Mesendoderm (in vitro differentiated cells): ENCODE measurements around the gene OR2S2.

ENCODE experiments used
- DNase-seq: peaks from one replicate; pipeline ENCODE4 v3.0.0; 2013
- H2AK5ac ChIP-seq: 2 replicates; pipeline ENCODE4 v1.6.1; 2013; ENCODE audit warnings: low read length, inconsistent platforms
- H2BK120ac ChIP-seq: 2 replicates; pipeline ENCODE4 v1.6.1; 2013; ENCODE audit warnings: low read depth, mild to moderate bottlenecking, low read length, moderate library complexity, mixed read lengths
- H2BK15ac ChIP-seq: replicated peaks from 2 replicates; pipeline ENCODE4 v1.6.1; 2013; ENCODE audit warnings: low read depth, mild to moderate bottlenecking, moderate library complexity
- H2BK5ac ChIP-seq: 2 replicates; pipeline ENCODE4 v1.6.1; 2013; ENCODE audit warnings: low read length, inconsistent platforms
- H3K18ac ChIP-seq: 2 replicates; pipeline ENCODE4 v1.6.1; 2013; ENCODE audit warnings: mild to moderate bottlenecking, low read length, mixed read lengths
- H3K23ac ChIP-seq: one replicate; pipeline ENCODE4 v1.6.1; 2013; ENCODE audit warnings: low read length
- H3K27ac ChIP-seq: 2 replicates; pipeline ENCODE4 v1.5.1; 2013; ENCODE audit warnings: low read depth, mild to moderate bottlenecking, inconsistent platforms, low read length, moderate library complexity
- H3K27me3 ChIP-seq: 2 replicates; pipeline ENCODE4 v1.6.1; 2013; ENCODE audit warnings: low read length, control low read depth, mild to moderate bottlenecking, inconsistent platforms; ENCODE audit not compliant: insufficient read depth, poor library complexity
- H3K36me3 ChIP-seq: 2 replicates; pipeline ENCODE4 v1.6.1; 2013; ENCODE audit warnings: low read length, inconsistent platforms; ENCODE audit not compliant: control insufficient read depth, insufficient read depth
- H3K4ac ChIP-seq: one replicate; pipeline ENCODE4 v1.6.1; 2013; ENCODE audit warnings: low read depth, mild to moderate bottlenecking, low read length, moderate library complexity
- H3K4me1 ChIP-seq: 2 replicates; pipeline ENCODE4 v1.6.1; 2013; ENCODE audit warnings: low read depth, low read length, inconsistent platforms; ENCODE audit not compliant: control insufficient read depth
- H3K4me2 ChIP-seq: 2 replicates; pipeline ENCODE4 v1.6.1; 2013; ENCODE audit warnings: low read length
- H3K4me3 ChIP-seq: 2 replicates; pipeline ENCODE4 v1.5.1; 2013; ENCODE audit warnings: mild to moderate bottlenecking, low read length
- H3K56ac ChIP-seq: one replicate; pipeline ENCODE4 v1.6.1; 2013; ENCODE audit warnings: low read length
- H3K79me1 ChIP-seq: 2 replicates; pipeline ENCODE4 v1.6.1; 2013; ENCODE audit warnings: low read length, inconsistent platforms
- H3K79me2 ChIP-seq: 2 replicates; pipeline ENCODE4 v1.6.1; 2013; ENCODE audit warnings: mild to moderate bottlenecking, low read length; ENCODE audit not compliant: control insufficient read depth, insufficient read depth
- H3K9ac ChIP-seq: 2 replicates; pipeline ENCODE4 v1.6.1; 2013; ENCODE audit warnings: low read length, inconsistent platforms
- H4K5ac ChIP-seq: one replicate; pipeline ENCODE4 v1.6.1; 2013; ENCODE audit warnings: low read length
- H4K8ac ChIP-seq: one replicate; pipeline ENCODE4 v1.6.1; 2013; ENCODE audit warnings: low read depth, mild to moderate bottlenecking, control low read depth, low read length, moderate library complexity
- WGBS: extraction: QIAGEN DNeasy Blood & Tissue Kit; methylation state at CpG from one replicate; pipeline ENCODE4 v1.1.7; 2013; ENCODE audit warnings: low lambda C conversion rate, missing lambda C conversion rate; ENCODE audit not compliant: insufficient coverage; ENCODE audit errors: extremely low coverage; 5-methylcytosine and 5-hydroxymethylcytosine counted together

Gene OR2S2

DNA sequence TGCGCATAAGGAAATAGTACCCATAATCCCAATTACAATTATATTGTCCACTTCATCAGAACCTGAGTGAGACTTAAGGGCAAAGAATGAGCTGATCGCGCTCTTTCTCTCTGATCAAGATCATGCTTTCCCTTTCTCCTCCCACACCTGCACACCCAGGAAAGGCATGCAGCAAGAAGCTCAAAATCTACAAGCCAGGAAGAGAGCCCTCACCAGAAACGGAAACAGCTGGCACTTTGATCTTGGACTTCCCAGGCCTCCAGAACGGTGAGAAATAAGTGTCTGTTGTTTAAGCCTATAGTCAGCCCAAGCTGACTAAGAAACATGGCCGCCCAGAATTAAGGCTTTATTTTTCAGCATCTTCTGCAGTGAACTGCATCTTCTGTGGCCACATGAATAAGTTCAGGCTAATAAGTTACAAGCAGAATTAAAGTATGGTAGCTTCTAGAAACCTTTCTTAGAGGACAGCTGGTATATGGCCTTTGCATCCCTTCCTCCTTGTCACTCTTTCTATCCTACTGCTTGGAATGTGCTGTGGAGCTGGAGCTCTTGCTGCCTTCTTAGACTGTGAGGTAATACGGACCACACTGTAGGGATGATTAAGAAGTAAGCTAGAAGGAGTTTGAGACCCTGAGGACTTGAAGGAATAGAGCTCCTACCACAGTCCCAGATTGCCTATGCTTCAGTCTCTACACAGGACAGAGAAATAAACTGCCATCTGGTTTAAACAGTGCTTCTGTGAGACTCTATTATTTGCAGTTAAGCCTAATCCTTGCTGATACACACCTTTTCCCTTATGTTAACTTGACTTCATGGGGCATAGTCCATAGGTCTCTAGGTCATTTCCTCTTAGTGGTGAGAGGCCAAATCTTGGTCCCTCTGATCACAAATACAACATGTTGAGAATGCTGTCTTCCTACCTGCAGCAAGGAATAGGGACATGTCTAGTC is 17.2 kb downstream of the OR2S2 start:
- Histone ChIP-seq H2BK120ac (no peak overlapping the region), H3K56ac (no peak overlapping the region), H3K23ac (no peak overlapping the region), H3K4me2 (no peak overlapping the region), H4K5ac (no peak overlapping the region), H2AK5ac (no peak overlapping the region), H3K9ac (no peak overlapping the region), H3K4ac (no peak overlapping the region), H3K4me3 (no peak overlapping the region), H4K8ac (no peak overlapping the region), H3K36me3 (no peaks in the 10 kb centered on the region), H3K18ac (no peak overlapping the region), H3K27me3 (peaks cover 4% of the 10 kb centered on the region), H2BK15ac (no peak overlapping the region), H3K79me1 (no peaks in the 10 kb centered on the region), H2BK5ac (no peak overlapping the region), H3K27ac (no peak overlapping the region), H3K4me1 (peaks cover 2% of the 10 kb centered on the region), H3K79me2 (no peaks in the 10 kb centered on the region)
- DNase-seq = no peak
- WGBS = no CpG with 5 or more reads among the region's 7 CpGs

- H3K9ac ChIP-seq = no peak overlapping the region
- H3K4me2 ChIP-seq = no peak overlapping the region
- no peaks in the 10 kb centered on the region for H3K36me3 ChIP-seq
- H3K4me1 ChIP-seq = no peaks in the 10 kb centered on the region
- H4K8ac ChIP-seq = no peak overlapping the region
- DNase-seq = no peak
- peaks cover 4% of the 10 kb centered on the region for H3K27me3 ChIP-seq
- no peak overlapping the region for H4K5ac ChIP-seq
- H2BK120ac ChIP-seq = no peak overlapping the region
- no peak overlapping the region for H3K4me3 ChIP-seq
- no peak overlapping the region for H2BK5ac ChIP-seq
- H3K79me1 ChIP-seq = no peaks in the 10 kb centered on the region
- H3K56ac ChIP-seq = no peak overlapping the region
- no peak overlapping the region for H2AK5ac ChIP-seq
- no peak overlapping the region for H2BK15ac ChIP-seq
- H3K18ac ChIP-seq = no peak overlapping the region
- no peak overlapping the region for H3K4ac ChIP-seq
- no peaks in the 10 kb centered on the region for H3K79me2 ChIP-seq
- no peak overlapping the region for H3K27ac ChIP-seq
- WGBS = no CpG with 5 or more reads among the region's 8 CpGs
- no peak overlapping the region for H3K23ac ChIP-seq
Measured at GRCh38 chr9:35939679-35940250, 18.2 kb downstream of the OR2S2 start.

DNA sequence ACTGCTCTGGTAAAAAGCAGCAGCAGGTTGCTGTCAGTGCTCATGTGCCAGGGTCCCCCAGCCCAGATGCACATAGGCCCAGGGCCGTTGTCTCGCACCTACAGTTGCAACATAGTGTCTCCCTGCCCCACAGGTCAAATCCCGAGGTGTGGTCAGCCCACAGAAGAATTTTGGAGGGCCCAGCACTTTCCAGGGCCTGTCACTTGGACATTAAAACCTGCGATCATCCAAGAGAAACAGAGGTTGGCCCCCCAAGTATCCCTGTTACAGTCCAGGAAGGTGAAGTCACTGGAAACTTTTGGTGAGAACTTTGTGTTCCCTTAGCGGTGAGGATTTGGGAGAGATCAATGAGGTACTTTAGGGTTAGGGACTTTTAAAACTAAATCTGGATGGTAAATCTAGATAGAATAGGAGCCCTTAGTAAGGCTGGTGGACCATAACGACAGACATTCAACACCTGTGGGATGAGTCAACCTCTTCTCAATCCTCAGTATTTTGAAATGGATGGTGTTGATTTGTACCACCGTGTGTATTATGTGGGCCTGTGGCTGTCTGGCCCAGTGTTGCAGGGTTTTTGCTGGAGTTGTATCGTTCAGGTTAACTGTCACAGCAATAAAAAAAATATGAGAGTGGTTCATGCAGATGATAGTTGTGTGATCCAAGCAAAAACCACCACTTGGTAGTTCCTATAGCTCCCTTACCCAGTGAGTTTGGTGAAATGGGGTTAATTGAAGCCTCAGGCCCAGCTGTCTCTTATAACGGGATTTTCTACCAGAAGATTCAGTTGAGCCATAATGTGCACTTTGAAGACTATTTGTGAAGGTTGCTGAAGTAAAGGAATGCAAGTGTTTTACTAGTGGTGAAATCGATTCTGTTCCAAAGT is 19.2 kb downstream of the OR2S2 start:
- WGBS = no CpG with 5 or more reads among the region's 10 CpGs
- no peaks in the 10 kb centered on the region for H3K4me1 ChIP-seq
- H3K27me3 ChIP-seq = no peaks in the 10 kb centered on the region
- no peaks in the 10 kb centered on the region for H3K36me3 ChIP-seq
- no peak overlapping the region for H4K5ac ChIP-seq
- no peak overlapping the region for H2AK5ac ChIP-seq
- no peak overlapping the region for H3K56ac ChIP-seq
- no peak overlapping the region for H2BK120ac ChIP-seq
- no peak overlapping the region for H3K18ac ChIP-seq
- no peak overlapping the region for H3K27ac ChIP-seq
- no peak overlapping the region for H3K9ac ChIP-seq
- H2BK15ac ChIP-seq = no peak overlapping the region
- no peak for DNase-seq
- H3K23ac ChIP-seq = no peak overlapping the region
- H3K4ac ChIP-seq = no peak overlapping the region
- H2BK5ac ChIP-seq = no peak overlapping the region
- H3K79me1 ChIP-seq = no peaks in the 10 kb centered on the region
- H3K79me2 ChIP-seq = no peaks in the 10 kb centered on the region
- H3K4me3 ChIP-seq = no peak overlapping the region
- H4K8ac ChIP-seq = no peak overlapping the region
- H3K4me2 ChIP-seq = no peak overlapping the region

GRCh38 chr9:35937227-35937626 is 20.7 kb downstream of the OR2S2 start:
- Histone ChIP-seq H3K4ac (no peak overlapping the region), H4K5ac (no peak overlapping the region), H3K79me1 (no peaks in the 10 kb centered on the region), H3K36me3 (no peaks in the 10 kb centered on the region), H3K27me3 (no peaks in the 10 kb centered on the region), H2AK5ac (no peak overlapping the region), H2BK5ac (no peak overlapping the region), H2BK15ac (no peak overlapping the region), H3K4me3 (no peak overlapping the region), H3K4me2 (no peak overlapping the region), H2BK120ac (no peak overlapping the region), H3K4me1 (no peaks in the 10 kb centered on the region), H3K27ac (no peak overlapping the region), H3K18ac (no peak overlapping the region), H3K79me2 (no peaks in the 10 kb centered on the region), H3K23ac (no peak overlapping the region), H3K56ac (no peak overlapping the region), H3K9ac (no peak overlapping the region), H4K8ac (no peak overlapping the region)
- no peak for DNase-seq
- no CpG with 5 or more reads among the region's 2 CpGs for WGBS

DNA sequence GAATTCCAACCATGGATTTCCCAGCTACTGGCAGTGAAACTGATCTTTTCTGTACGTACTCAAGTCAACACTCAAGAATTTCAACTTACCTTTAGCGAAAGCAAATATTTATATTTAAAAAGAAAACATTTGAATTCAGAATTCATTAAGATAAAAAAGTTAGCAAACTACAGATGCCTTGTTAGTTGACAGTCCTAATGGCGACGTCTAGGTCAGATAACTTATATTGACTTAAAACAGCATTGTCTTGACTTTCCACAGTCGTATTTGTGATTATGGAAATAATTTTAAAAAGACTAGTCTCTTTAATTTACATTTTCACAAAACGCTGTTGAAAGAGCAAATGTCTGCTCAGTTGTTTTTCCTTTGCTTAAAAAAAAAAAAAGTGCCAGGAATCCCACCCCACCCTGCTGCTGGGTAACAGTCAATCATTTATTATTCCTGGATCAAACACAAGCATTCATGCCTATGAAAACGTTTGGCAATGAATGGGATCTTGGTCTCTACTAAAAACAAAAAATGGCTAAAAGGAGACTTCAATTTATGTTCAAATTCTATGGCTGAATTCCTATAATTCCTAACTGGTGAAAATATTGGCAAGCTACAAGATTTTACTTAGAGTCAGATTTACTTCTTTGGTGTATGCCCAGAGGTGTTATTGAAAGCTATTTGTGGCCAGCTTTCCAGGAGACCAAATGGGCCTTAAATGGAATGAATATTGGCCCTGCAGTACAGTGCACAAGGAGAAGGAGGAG is 22.0 kb downstream of the OR2S2 start:
- no peak overlapping the region for H4K8ac ChIP-seq
- H3K4me3 ChIP-seq = no peak overlapping the region
- no peak overlapping the region for H2BK5ac ChIP-seq
- H3K4ac ChIP-seq = no peak overlapping the region
- WGBS = no CpG with 5 or more reads among the region's 7 CpGs
- H3K79me2 ChIP-seq = no peaks in the 10 kb centered on the region
- H3K79me1 ChIP-seq = no peaks in the 10 kb centered on the region
- H3K9ac ChIP-seq = no peak overlapping the region
- no peak overlapping the region for H4K5ac ChIP-seq
- no peak overlapping the region for H3K23ac ChIP-seq
- H3K27ac ChIP-seq = no peak overlapping the region
- H2AK5ac ChIP-seq = no peak overlapping the region
- no peaks in the 10 kb centered on the region for H3K36me3 ChIP-seq
- H3K18ac ChIP-seq = no peak overlapping the region
- DNase-seq = no peak
- H2BK15ac ChIP-seq = no peak overlapping the region
- H2BK120ac ChIP-seq = no peak overlapping the region
- H3K56ac ChIP-seq = no peak overlapping the region
- no peaks in the 10 kb centered on the region for H3K27me3 ChIP-seq
- H3K4me2 ChIP-seq = no peak overlapping the region
- no peaks in the 10 kb centered on the region for H3K4me1 ChIP-seq
